GM18508 (cell line): ENCODE data around the gene AFDN.

Source experiments
- ATAC-seq: cut with Tn5 transposase; IDR thresholded peaks from one replicate; pipeline ENCODE4 v1.9.1; 2021; ENCODE audit warnings: moderate number of reproducible peaks; ENCODE audit not compliant: insufficient read depth, unreplicated experiment

Gene AFDN, protein sequence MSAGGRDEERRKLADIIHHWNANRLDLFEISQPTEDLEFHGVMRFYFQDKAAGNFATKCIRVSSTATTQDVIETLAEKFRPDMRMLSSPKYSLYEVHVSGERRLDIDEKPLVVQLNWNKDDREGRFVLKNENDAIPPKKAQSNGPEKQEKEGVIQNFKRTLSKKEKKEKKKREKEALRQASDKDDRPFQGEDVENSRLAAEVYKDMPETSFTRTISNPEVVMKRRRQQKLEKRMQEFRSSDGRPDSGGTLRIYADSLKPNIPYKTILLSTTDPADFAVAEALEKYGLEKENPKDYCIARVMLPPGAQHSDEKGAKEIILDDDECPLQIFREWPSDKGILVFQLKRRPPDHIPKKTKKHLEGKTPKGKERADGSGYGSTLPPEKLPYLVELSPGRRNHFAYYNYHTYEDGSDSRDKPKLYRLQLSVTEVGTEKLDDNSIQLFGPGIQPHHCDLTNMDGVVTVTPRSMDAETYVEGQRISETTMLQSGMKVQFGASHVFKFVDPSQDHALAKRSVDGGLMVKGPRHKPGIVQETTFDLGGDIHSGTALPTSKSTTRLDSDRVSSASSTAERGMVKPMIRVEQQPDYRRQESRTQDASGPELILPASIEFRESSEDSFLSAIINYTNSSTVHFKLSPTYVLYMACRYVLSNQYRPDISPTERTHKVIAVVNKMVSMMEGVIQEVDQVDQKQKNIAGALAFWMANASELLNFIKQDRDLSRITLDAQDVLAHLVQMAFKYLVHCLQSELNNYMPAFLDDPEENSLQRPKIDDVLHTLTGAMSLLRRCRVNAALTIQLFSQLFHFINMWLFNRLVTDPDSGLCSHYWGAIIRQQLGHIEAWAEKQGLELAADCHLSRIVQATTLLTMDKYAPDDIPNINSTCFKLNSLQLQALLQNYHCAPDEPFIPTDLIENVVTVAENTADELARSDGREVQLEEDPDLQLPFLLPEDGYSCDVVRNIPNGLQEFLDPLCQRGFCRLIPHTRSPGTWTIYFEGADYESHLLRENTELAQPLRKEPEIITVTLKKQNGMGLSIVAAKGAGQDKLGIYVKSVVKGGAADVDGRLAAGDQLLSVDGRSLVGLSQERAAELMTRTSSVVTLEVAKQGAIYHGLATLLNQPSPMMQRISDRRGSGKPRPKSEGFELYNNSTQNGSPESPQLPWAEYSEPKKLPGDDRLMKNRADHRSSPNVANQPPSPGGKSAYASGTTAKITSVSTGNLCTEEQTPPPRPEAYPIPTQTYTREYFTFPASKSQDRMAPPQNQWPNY (N-terminal part only)

DNA sequence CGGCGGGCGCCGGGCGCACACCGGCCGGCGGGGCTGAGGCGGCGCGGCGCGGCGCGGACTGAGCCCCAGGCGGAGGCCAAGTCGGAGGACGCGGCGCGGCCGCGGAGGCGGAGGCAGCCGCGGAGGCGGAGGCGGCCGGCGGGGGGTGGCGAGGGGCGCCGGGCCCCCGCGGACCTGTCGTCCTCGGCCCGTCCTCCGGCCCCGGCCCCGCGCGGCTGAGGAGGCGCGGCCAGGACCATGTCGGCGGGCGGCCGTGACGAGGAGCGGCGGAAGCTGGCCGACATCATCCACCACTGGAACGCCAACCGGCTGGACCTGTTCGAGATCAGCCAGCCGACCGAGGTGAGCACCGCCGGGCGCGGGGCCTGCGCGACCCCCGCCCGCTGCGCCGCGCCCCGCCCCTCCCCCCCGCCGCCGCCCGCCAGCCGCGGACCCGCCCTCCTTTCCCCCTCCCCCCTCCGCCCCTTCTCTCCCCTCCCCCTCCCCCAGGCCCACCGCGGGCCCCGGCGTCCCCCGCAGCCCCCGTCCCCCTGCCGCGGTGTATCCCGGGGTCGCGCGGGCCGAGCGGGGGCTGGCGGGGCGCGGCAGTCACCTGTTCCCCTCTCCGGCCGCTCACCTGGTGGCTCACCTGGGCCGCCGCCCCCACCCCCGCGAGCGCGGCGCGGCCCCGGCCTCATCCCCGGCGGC, at the start of gene AFDN:
Gene AFDN, plus strand, starts transcription at position 16 of the 687 bp plus-strand sequence. Its CDS starts 222 bp downstream, at position 238.
- ATAC-seq: no peak

DNA sequence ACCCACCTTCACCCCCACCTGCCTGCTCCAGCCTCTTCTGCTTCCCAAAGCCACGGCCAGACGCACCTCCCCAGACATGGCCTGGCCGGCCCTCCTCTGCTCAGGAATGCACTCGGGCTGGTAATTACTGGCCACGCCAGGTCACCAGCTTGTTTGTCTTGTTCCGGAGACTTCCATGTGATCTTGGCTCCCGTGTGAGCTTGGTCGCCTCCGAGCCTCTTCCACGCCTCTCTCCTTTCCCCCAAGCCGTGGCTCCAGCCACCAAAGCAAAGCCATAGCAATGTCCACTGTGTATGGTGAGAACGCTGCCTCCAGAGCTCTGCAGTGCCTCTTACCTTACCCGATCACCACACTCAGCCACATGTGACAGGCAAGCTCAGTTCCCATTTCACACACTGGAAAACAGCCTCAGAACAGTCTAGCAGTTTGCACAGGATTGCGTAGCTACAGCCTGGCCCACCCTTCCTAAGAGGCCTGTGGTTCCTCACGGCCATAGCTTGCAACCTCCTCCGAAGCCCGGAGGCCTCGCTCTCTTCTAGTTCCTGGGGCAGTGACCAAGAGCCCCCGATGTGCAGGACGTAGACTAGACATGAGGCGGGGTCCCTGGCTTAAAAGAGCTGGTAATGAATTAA, 48.1 kb upstream of the AFDN start:
- no peak for ATAC-seq

DNA sequence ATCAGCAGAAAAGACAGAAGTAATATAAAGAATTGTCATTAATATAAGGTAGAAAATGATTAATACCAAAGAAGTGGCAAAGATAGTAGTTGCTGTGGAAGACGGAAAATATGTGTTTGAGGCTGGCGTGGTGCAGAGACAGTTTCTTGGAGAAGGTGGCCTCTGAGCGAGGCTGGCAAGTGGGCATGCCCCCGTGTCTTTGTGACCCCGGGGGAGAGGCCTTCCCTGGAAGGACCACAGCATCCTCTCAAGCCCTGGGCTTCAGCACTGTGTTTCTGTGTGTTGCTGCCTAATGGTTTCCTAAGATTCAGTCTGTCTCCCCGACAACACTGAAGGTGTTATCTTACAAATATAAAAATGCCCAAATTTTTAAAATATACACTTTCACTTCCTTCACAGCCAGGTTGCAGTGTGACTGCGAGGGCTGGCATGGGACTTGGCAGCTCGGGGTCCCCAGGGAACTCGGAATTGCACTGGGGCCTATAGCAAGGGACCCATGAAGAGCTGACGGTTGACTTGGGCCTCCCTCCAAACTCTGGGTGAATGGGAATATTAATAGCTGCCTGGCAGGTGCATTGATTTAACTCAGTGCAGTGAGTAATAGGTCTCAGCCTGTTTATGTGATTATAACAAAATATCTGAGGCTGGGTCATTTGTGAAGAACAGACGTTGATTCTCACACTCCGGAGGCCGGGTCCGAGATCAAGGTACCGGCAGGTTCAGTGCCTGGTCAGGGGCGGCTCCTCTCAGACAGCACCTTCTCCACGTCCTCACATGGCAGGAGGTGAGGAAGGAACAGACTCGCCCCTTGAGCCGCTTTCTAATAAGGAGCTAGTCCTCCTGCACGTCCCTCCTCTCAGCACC, 47.4 kb upstream of the AFDN start:
- ATAC-seq: no peak

DNA sequence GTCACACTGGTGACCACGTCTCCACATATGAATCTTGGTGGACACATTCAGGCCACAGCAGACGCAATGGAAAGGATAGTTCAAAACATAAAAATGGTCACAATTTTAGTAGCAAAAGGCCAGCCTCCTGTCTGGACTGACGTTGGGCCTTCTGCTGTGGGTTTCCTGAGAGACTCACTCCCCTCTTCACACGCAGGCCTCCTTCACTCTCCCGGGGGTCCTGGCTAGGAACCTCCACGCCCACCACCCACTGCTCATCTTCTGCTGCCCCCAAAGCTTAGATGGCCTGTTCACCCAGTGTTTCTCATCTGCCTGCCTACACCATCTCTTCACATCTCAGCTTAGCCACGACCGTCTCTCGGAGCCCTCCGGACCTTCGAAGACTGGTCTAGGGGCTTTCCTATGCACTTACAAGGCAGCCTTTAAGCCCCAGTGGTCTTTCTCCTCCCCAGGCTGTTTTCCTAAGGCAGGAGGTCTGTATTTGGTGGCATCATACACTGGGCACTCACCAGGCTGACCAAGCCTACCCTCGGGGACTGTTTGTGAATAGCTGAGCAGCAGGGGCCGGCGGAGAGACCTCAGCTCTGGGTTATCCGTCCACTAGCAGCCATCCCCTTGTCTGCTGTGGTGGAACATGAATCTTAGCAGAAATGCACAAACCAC, 46.6 kb upstream of the AFDN start:
- no peak for ATAC-seq

DNA sequence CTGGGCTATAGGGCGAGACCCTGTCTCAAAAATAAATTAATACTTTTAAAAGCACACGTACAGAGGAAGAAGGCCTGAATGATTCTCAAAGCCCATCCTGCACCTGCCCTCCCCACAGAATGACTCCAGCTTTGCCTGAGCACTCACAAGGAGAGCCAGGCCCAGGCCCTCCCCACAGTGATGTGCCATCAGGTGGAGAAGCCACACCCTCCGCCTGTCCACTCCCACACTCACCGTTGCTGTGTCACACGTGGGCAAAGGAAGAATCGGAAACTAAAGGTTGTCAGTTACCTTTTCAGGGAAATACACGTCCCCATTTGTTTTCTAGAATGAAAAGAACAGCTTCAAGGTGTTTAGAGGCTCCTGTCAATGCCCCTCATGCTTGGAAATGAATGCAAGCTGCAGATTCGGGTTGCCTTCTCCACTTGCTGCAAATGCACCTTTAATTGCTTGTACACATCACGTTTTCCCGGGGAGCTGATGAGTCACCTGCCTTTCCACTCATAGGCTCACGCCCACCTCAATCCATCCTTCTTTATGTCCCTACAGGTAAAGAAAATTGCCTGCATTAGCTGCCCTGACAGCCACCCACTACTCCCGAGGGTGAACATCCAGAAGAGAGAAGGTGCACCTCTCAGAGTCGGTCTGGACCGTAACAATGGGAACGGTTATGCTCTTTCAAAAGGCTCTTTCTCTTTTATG, 45.5 kb upstream of the AFDN start:
- no peak for ATAC-seq

DNA sequence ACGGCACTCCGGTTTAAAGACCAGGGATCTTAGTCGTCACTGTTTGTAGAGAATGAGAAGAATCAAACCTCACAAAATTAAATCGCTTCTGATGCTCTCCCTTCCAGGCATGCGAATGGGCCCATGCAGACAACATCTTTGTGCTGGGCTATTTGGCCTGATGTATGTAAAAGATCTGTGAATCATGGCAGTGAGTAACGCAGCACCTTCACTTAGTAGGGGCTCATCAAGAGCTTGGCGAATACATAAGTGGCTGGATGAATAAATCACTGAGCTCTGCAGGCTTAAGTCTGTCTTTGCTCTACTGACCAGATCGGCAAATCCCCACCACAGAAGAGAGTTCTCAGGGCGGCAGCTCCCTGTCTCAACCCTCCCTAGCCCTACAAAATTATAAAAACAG, 44.8 kb upstream of the AFDN start:
- no peak for ATAC-seq

DNA sequence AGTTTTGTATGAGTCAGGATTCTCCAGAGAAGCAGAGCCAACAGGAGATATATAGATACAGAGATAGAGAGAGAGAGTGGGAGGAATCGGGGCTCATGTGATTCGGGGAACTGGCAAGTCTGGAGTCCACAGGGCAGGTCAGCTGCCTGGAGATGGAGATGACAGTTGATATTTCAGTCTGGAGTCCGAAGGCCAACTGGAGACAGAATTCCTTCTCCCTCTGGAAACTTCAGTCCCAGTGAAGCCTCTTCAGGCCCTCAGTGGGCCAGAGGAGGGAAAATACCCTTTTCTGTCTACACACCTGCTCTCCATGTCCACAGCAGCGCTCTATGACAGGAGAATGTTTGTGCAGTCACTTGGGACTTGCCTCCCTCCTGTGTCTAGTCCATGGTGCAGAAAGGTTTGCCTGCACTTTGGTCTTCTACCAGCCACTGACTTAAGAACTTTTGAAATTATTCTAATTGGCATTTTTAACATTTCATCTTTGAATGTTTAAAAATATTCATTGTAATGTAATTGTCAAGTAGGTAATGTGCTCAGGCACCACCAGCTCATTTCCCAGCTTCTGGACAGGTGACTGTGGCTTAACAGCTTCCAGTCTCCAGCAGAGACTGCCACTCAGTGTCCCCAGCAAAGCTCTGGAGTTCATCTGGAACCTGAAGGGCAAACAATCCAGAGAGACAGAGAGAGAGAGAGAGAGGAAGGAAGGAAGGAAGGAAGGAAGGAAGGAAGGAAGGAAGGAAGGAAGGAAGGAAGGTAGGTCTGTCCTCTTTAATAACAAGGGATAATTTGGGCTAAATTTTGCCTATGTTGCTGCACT, 43.8 kb upstream of the AFDN start:
- no peak for ATAC-seq

DNA sequence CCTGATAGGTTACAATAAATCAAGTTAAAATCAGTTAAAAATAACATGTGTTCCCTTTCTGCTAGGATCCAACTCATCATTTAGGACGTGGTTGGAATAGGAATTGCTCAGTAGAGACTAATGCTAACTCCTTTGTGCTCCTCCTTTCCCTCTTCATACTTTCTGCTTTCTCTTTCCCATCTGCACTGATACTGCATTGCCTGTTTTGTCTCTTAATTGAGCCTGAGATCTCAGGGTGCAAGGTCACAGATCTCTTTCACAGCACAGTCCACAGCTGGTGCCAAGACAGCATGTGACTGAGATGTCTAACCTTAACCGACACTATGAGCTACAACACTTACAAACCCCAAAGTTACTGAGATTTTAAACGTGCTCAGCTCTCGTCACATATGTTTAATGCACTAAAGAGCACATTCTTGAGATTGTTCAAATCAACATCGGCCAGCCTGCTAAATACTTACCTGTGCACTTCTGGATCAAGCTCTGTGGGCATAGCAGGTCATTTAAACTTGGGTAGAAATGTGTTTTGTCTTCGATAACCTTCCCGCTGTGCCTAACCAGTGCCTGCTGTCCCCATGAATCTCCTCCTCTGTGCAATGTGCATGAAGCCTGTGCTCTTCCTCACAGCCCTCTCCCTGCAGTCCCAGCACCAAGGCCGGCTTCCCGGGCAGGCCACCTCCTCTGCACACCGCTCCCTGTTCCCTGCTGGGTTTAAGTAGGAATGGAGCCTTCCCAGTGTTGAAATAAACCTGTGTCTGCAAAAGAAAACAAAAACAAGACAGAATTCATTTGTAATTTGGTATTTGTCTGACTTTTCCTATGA, 39.6 kb upstream of the AFDN start:
- ATAC-seq: no peak

DNA sequence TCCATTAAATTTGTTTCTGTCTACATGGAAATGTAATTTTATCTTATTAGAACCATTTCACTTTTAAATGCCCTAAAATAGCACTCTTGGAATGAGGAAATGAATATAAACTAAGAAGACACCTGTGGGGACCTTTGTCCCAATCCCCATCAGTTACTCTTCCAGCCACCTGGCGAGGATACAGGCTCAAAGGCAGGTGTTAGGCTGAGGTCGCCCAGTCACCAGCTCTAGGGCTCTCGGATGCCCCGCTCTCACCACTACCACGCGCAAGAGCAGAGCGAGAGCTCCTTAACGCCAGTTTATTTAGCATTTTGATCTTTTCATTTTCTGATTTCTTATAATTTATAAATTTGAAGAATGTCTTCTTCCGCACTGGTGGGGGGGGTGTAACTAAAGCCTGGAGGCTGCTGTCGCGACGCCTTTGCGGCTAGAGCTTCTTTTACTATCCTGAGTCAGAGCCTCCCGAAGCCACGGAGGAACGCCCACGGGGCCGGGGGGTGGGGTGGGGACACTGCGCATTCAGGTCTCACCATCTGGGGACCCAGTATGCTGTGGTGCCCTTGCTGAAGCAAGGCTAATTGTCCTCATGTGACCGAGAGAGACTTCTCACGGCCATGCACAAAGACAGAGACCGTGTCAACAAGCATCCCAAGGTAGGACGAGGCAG, 38.7 kb upstream of the AFDN start:
- no peak for ATAC-seq

DNA sequence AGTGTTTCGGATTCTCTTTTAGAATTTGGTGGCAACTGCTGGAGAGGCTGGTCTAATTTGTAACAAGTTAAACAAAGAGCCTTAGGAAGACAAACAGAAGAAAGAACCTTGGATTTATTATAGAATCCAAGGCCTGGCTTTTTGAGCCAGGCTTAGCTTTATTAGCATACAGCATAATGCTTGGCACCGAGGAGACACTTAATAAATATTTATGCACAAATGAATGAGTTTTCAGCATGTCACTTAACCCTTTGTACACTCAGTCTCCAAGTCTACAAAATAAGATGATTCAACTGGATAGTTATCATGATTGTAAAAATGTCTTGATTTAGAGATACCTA, 38.2 kb upstream of the AFDN start:
- no peak for ATAC-seq

DNA sequence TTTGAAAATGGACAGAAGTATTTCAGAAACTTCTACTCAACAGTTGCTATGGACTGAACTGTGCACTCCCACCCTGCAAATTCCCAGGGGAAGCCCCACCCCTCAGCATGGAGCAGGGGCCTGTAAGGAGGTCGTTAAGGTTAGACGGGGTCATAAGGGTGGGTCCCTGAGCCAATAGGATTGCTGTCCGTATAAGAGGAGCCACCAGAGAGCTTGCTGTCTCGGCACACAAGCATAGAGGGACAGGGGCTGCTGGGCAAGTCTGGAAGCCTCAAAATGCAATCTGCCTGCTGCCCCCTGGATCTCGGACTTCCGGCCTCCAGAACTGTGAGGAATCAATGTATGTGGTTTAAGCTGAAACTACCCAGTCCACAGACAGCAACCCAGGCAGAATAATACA, 37.4 kb upstream of the AFDN start:
- ATAC-seq: no peak

DNA sequence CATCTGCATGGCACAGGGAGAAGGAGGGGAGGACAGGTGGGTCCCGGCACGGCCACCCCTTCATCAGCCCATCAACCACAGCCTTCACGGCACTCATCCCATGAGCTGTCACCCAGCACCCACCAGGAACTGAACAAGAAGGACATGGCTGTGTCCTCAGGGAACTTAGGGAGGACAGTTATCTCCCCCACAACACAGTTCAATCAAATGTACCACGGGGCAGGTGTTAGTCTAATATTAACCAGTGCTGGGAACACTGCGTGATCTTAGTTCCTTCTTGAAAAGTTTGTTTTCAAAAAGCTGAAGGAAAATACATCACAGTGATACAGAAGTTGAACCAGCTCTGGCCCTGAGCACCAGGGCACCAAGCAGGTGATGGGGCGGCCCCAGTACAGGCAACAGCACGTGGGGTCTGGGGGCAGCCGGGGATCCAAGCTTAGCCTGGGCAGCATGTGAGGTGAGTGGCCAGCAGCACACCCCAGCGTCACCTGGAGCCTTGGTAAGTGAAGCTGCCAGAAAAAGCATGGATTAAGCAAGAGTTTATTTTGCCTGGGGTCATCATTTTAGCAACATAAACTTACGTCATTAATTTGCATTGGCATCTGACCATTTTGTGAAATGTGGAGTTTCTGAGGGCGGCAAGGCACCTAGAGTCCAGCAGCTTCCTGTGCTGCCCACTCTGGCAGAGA, 35.5 kb upstream of the AFDN start:
- no peak for ATAC-seq

DNA sequence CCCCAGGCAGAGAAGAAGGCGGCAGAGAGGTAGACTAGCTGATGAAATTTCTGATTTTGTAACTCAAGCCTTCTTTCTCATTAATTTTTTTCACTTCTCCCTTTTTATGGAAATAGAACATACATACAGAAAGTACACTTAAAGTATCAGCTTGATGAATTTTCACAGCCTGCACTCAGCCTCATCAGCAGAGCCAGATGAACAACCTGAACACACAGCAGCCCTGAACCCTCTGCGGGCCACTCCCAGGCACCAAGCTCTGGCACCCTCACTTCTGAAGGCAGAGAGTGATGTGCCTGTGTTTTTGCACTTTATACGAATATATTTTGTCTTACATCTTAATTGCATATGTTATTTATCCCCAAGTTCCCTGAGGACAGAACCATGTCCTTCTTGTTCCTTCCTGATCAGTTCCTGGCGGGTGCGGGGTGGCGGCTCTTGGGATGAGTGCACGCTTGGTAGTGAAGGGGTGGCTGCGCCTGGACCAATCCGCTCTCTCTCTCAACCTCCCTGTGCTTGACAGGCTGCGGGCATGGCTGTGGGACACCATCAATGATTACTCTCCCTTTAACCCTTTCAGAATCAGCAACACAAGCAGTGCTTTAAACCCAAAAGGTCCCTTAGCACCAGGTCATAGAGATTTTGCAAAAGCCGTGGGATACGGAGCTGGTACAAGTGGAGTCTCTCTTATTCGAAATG, 34.8 kb upstream of the AFDN start:
- ATAC-seq: no peak

DNA sequence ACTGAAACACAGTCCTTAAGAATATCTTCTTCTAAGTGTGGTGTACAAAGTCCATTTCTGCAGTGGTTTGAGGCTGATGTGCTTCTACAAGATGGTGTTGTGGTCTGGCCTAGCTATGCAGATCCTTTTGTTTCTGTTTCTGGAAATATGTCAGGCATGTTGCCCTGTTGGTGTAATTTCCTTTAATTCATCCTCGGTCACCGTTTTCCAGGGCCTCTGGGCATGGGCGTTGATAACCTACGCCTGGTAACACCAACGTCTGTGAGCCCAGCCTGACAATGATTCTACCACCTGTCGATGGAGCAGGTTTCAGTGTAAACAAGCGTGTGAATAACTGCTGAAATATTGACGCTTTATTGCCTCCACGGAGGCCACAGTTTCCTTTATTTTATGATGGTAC, 33.3 kb upstream of the AFDN start:
- ATAC-seq: no peak
